OCI-LY3 (cell line): ENCODE data around the gene CELF2.

ENCODE experiments used
- EZH2phosphoT487 ChIP-seq: fragments of 200-600 bp; shearing (Covaris generic); IDR thresholded peaks from 2 replicates; pipeline ENCODE4 v1.6.1; 2018; ENCODE audit warnings: antibody characterized with exemption, mixed run types, low read depth
- TF ChIP-seq, protein P1 (sequence below): fragments of 200-600, 300-600 bp; sonication (generic); IDR thresholded peaks from 2 replicates; pipeline ENCODE4 v1.5.1; 2014; ENCODE audit warnings: antibody characterized with exemption, low read length, low read depth

DNA sequence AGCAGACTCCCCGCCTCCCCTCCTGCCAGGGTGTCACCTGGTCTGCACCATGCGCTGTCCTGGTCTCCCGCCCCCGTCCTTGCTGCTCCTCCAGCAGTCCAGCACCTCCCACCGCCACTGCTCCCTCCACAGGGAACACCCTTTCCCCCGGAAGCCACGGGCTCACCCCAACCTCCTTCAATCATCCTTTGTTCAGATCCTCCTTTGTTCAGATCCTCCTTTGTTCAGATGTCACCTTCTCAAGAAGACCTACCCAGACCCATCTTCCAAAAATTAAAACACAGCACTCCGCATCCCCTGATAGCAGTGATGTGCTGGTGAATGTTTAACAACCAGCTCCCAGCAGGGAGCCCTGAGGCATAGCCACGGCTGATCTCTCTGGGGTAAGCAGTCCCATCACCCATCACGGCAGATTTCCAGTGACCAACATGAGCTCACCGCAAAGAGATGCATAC is 356.1 kb downstream of the CELF2 start:
- TF ChIP-seq, protein P1, sequence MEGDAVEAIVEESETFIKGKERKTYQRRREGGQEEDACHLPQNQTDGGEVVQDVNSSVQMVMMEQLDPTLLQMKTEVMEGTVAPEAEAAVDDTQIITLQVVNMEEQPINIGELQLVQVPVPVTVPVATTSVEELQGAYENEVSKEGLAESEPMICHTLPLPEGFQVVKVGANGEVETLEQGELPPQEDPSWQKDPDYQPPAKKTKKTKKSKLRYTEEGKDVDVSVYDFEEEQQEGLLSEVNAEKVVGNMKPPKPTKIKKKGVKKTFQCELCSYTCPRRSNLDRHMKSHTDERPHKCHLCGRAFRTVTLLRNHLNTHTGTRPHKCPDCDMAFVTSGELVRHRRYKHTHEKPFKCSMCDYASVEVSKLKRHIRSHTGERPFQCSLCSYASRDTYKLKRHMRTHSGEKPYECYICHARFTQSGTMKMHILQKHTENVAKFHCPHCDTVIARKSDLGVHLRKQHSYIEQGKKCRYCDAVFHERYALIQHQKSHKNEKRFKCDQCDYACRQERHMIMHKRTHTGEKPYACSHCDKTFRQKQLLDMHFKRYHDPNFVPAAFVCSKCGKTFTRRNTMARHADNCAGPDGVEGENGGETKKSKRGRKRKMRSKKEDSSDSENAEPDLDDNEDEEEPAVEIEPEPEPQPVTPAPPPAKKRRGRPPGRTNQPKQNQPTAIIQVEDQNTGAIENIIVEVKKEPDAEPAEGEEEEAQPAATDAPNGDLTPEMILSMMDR, result no peak
- no peak for TF ChIP-seq EZH2phosphoT487
